CD4-positive, alpha-beta memory T cell (primary cell): ENCODE results near the gene PYDC1. TPM values are rescaled to one million over a fixed set of nuclear protein-coding genes. Genes with fewer than 3 reads are reported as not detected.

Source experiments
- CTCF ChIA-PET: fragments of 350-600 bp; sonication (Branson Sonifier 250); formaldehyde crosslinking; loops from one replicate; lab custom pipeline; 2021; ENCODE audit warnings: inconsistent platforms; ENCODE audit not compliant: partially characterized antibody; lab: Charles Lee
- POLR2A ChIA-PET: fragments of 350-600 bp; sonication (Branson Sonifier 250); formaldehyde crosslinking; loops from one replicate; lab custom pipeline; 2021; ENCODE audit not compliant: partially characterized antibody; lab: Charles Lee
- DNase-seq, 5 donors: peaks; one replicate each; pipeline versions ENCODE4 v3.0.0 to v3.0.0-alpha.2; 2020 to 2022; ENCODE audit warnings: mixed read lengths in 1 of 5
- H3K27ac ChIP-seq: one replicate; pipeline ENCODE4 v1.7.0; 2013; ENCODE audit warnings: low read depth, low read length
- H3K27me3 ChIP-seq: 2 replicates; pipeline ENCODE4 v1.7.0; 2013; ENCODE audit warnings: mild to moderate bottlenecking, low read length, moderate library complexity; ENCODE audit not compliant: insufficient read depth
- H3K36me3 ChIP-seq: 2 replicates; pipeline ENCODE4 v1.7.0; 2013; ENCODE audit warnings: mild to moderate bottlenecking, low read length, moderate library complexity; ENCODE audit not compliant: insufficient read depth
- H3K4me1 ChIP-seq: 2 replicates; pipeline ENCODE4 v1.7.0; 2013; ENCODE audit warnings: mild to moderate bottlenecking, low read length, moderate library complexity; ENCODE audit not compliant: insufficient read depth
- H3K4me3 ChIP-seq, 2 donors: one replicate each; pipeline ENCODE4 v1.7.0; 2013; ENCODE audit warnings: low read length in 2 of 2, mild to moderate bottlenecking in 1 of 2
- H3K9me3 ChIP-seq, 2 donors: one replicate each; pipeline ENCODE4 v1.7.0; 2013; ENCODE audit warnings: low read length in 2 of 2, control low read depth in 1 of 2; ENCODE audit not compliant: control insufficient read depth in 1 of 2
- H3K27ac Mint-ChIP-seq, 7 donors: one replicate each; pipeline ENCODE4 v1.8.0; 2020 to 2021; ENCODE audit warnings: mixed read lengths in 7 of 7, mild to moderate bottlenecking in 6 of 7, inconsistent platforms in 3 of 7, moderate library complexity in 3 of 7
- H3K27me3 Mint-ChIP-seq, 2 donors: one replicate each; pipeline ENCODE4 v1.8.0; 2020 to 2021; ENCODE audit warnings: mixed read lengths in 2 of 2
- H3K36me3 Mint-ChIP-seq, 2 donors: one replicate each; pipeline ENCODE4 v1.8.0; 2020 to 2021; ENCODE audit warnings: mixed read lengths in 2 of 2, inconsistent platforms in 1 of 2, mild to moderate bottlenecking in 1 of 2
- H3K4me1 Mint-ChIP-seq, 4 donors: one replicate each; pipeline ENCODE4 v1.8.0; 2020 to 2021; ENCODE audit warnings: mixed read lengths in 4 of 4, mild to moderate bottlenecking in 1 of 4
- H3K4me3 Mint-ChIP-seq, 8 donors: one replicate each; pipeline ENCODE4 v1.8.0; 2020 to 2021; ENCODE audit warnings: mixed read lengths in 8 of 8, mild to moderate bottlenecking in 7 of 8, moderate library complexity in 6 of 8, inconsistent platforms in 3 of 8
- H3K9me3 Mint-ChIP-seq, 8 donors: one replicate each; pipeline ENCODE4 v1.8.0; 2020 to 2021; ENCODE audit warnings: mixed read lengths in 8 of 8, mild to moderate bottlenecking in 5 of 8, inconsistent platforms in 3 of 8, moderate library complexity in 1 of 8
- intact Hi-C: fragments of 100-400 bp; cut with micrococcal nuclease; formaldehyde crosslinking; loops from one replicate; pipeline ENCODE4 v1.15.1; 2023
- polyA plus RNA-seq, 2 donors: library from polyadenylated mRNA; unstranded; fragments of 300-500 nt; fragmentation: Illumina TruSeq; gene quantifications; one replicate each; pipeline ENCODE4 v1.2.3, GENCODE V29; 2021
- total RNA-seq, 2 experiments: library from RNA; stranded (reverse); gene quantifications; one replicate each; pipeline ENCODE4 v1.2.3, GENCODE V29; 2021

PYDC1 gene
- total RNA-seq: not detected
- polyA plus RNA-seq: not detected

- Histone ChIP-seq H3K4me3 (peak within 1 kb of the TSS; percentile 11 to 28), H3K36me3 (no peaks in the 10 kb centered on the region), H3K27ac (no peak within 1 kb of the TSS), H3K9me3 (no peaks in the 10 kb centered on the region), H3K27me3 (peaks cover 26% of the 10 kb centered on the region), H3K4me1 (peaks cover 23% of the 10 kb centered on the region)
- H3K36me3 Mint-ChIP-seq: no peaks in the 10 kb centered on the region
- CTCF ChIA-PET: interaction anchor here (0.6 kb wide), 1 partner anchor 129 kb away, joined by 3 read pairs; no protein-coding TSS in a partner anchor
- H3K9me3 Mint-ChIP-seq: peaks cover 0 to 2% (median 0%) of the 10 kb centered on the region in 8 donors
- H3K27me3 Mint-ChIP-seq: peaks cover 35 to 42% of the 10 kb centered on the region in 2 donors
- peak within 1 kb of the TSS in 1 of 7 donors; percentile 65 for H3K27ac Mint-ChIP-seq
- H3K4me3 Mint-ChIP-seq: peak within 1 kb of the TSS; percentile 71 to 95 (median 82)
- peaks cover 14 to 22% (median 18%) of the 10 kb centered on the region in 4 donors for H3K4me1 Mint-ChIP-seq
- intact Hi-C loops: no loop called here
- DNase-seq: peak in 1 of 5 donors; percentile 16
- POLR2A ChIA-PET: interaction anchor here (1.4 to 3.7 kb wide), 3 partner anchors 10 to 37 kb away, joined by 4 to 31 read pairs (median 6); partner anchors contain the start of genes FUS and PYCARD
Observed at GRCh38 chr16:31216422-31217135, at the start of gene PYDC1. PYDC1 (minus strand) TSS chr16:31217135; CDS start chr16:31217028, 107 bp downstream.

GRCh38 chr16:31265329-31266245 lies 48.7 kb upstream of the PYDC1 start:
- H3K4me1 Mint-ChIP-seq: peaks cover 6 to 44% (median 18%) of the 10 kb centered on the region in 4 donors

GRCh38 chr16:31262084-31262483 lies 45.1 kb upstream of the PYDC1 start:
- H3K4me3 ChIP-seq: no peak overlapping the region
- no peak overlapping the region for H3K27ac ChIP-seq
- peak overlapping the region in 3 of 7 donors; percentile 6 to 57 (median 50) for H3K27ac Mint-ChIP-seq
- H3K27me3 Mint-ChIP-seq: peaks cover 1 to 3% of the 10 kb centered on the region in 2 donors
- H3K4me1 ChIP-seq: peaks cover 35% of the 10 kb centered on the region
- H3K27me3 ChIP-seq: no peaks in the 10 kb centered on the region
- H3K4me1 Mint-ChIP-seq: peaks cover 10 to 51% (median 26%) of the 10 kb centered on the region in 4 donors
- POLR2A ChIA-PET: no interaction called here
- no peaks in the 10 kb centered on the region for H3K9me3 ChIP-seq
- peaks cover 0 to 2% (median 0%) of the 10 kb centered on the region in 8 donors for H3K9me3 Mint-ChIP-seq
- H3K36me3 Mint-ChIP-seq: peaks cover 0 to under 1% of the 10 kb centered on the region in 2 donors
- DNase-seq: no peak
- CTCF ChIA-PET: no interaction called here
- peak overlapping the region in 2 of 8 donors; percentile 7 to 51 for H3K4me3 Mint-ChIP-seq
- intact Hi-C loops: no loop called here
- H3K36me3 ChIP-seq: no peaks in the 10 kb centered on the region

More at GRCh38 chr16:31265329-31266245, 48.7 kb upstream of the PYDC1 start:
- intact Hi-C loops: no loop called here
- H3K27me3 ChIP-seq: no peaks in the 10 kb centered on the region
- H3K36me3 ChIP-seq: no peaks in the 10 kb centered on the region
- Mint-ChIP-seq H3K27me3 (peaks cover 3 to 5% of the 10 kb centered on the region in 2 donors), H3K36me3 (peaks cover 0 to 4% of the 10 kb centered on the region in 2 donors), H3K4me3 (peak overlapping the region in 7 of 8 donors; percentile 27 to 76 (median 36)), H3K27ac (peak overlapping the region; percentile 39 to 91 (median 85)), H3K9me3 (peaks cover 0 to under 1% (median 0%) of the 10 kb centered on the region in 8 donors)
- H3K4me1 ChIP-seq: peaks cover 20% of the 10 kb centered on the region
- H3K9me3 ChIP-seq: no peaks in the 10 kb centered on the region
- no peak overlapping the region for H3K27ac ChIP-seq
- peak; percentile 6 to 83 (median 22) for DNase-seq
- ChIA-PET CTCF (interaction anchor here (0.7 kb wide), 1 partner anchor 8 kb away, joined by 3 read pairs; no protein-coding TSS in a partner anchor), POLR2A (no interaction called here)
- no peak overlapping the region for H3K4me3 ChIP-seq

GRCh38 chr16:31260136-31260931 lies 43.4 kb upstream of the PYDC1 start:
- DNase-seq: no peak
- intact Hi-C loops: no loop called here
- Mint-ChIP-seq H3K4me1 (peaks cover 8 to 41% (median 21%) of the 10 kb centered on the region in 4 donors), H3K27ac (peak overlapping the region in 6 of 7 donors; percentile 11 to 73 (median 46)), H3K36me3 (no peaks in the 10 kb centered on the region), H3K9me3 (peaks cover 0 to 2% (median 0%) of the 10 kb centered on the region in 8 donors), H3K4me3 (peak overlapping the region in 7 of 8 donors; percentile 48 to 83 (median 77)), H3K27me3 (peaks cover 1 to 2% of the 10 kb centered on the region in 2 donors)
- H3K27me3 ChIP-seq: no peaks in the 10 kb centered on the region
- H3K36me3 ChIP-seq: no peaks in the 10 kb centered on the region
- H3K9me3 ChIP-seq: no peaks in the 10 kb centered on the region
- ChIA-PET CTCF (no interaction called here), POLR2A (interaction anchor here (0.6 kb wide), 1 partner anchor 16 kb away, joined by 3 read pairs; no protein-coding TSS in a partner anchor)
- H3K4me1 ChIP-seq: peaks cover 25% of the 10 kb centered on the region
- H3K27ac ChIP-seq: no peak overlapping the region
- no peak overlapping the region for H3K4me3 ChIP-seq

- no peak overlapping the region for H3K4me3 ChIP-seq
- DNase-seq: no peak
- H3K27me3 ChIP-seq: no peaks in the 10 kb centered on the region
- no peak overlapping the region for H3K27ac ChIP-seq
- Mint-ChIP-seq H3K9me3 (peaks cover 0 to 2% (median 0%) of the 10 kb centered on the region in 8 donors), H3K27me3 (peaks cover 1 to 2% of the 10 kb centered on the region in 2 donors), H3K4me1 (peaks cover 13 to 43% (median 25%) of the 10 kb centered on the region in 4 donors), H3K4me3 (no peak overlapping the region), H3K36me3 (no peaks in the 10 kb centered on the region), H3K27ac (no peak overlapping the region)
- CTCF ChIA-PET: interaction anchor here (0.6 to 1.5 kb wide), 2 partner anchors 8 to 171 kb away, joined by 3 to 4 read pairs; no protein-coding TSS in a partner anchor
- H3K4me1 ChIP-seq: peaks cover 19% of the 10 kb centered on the region
- intact Hi-C loops: no loop called here
- H3K9me3 ChIP-seq: no peaks in the 10 kb centered on the region
- H3K36me3 ChIP-seq: no peaks in the 10 kb centered on the region
- POLR2A ChIA-PET: no interaction called here
Observed at GRCh38 chr16:31258366-31258765, 41.4 kb upstream of the PYDC1 start.

- Mint-ChIP-seq H3K27ac (peak overlapping the region in 1 of 7 donors; percentile 57), H3K4me1 (peaks cover 11 to 32% (median 27%) of the 10 kb centered on the region in 4 donors), H3K9me3 (peaks cover 0 to 2% (median 0%) of the 10 kb centered on the region in 8 donors), H3K36me3 (no peaks in the 10 kb centered on the region), H3K27me3 (peaks cover 1 to 2% of the 10 kb centered on the region in 2 donors), H3K4me3 (no peak overlapping the region)
- Histone ChIP-seq H3K4me1 (peaks cover 19% of the 10 kb centered on the region), H3K4me3 (no peak overlapping the region), H3K36me3 (no peaks in the 10 kb centered on the region), H3K9me3 (no peaks in the 10 kb centered on the region), H3K27ac (no peak overlapping the region), H3K27me3 (no peaks in the 10 kb centered on the region)
- intact Hi-C loops: no loop called here
- ChIA-PET CTCF (no interaction called here), POLR2A (no interaction called here)
- DNase-seq: no peak
Observed at GRCh38 chr16:31256466-31256865, 39.5 kb upstream of the PYDC1 start.
